H1 (cell line): ENCODE data around the gene STAC2. TPM values are rescaled to one million over a fixed set of nuclear protein-coding genes. Genes with fewer than 3 reads are reported as not detected.

Experiments
- CHD1 ChIP-seq: IDR thresholded peaks from 2 replicates; pipeline ENCODE4 v1.6.1; 2012; ENCODE audit warnings: low read depth, low read length, improper control_type of control experiment
- RAD21 ChIP-seq, 2 experiments: IDR thresholded peaks in 1 of 2; conservative IDR thresholded peaks in 1 of 2; 2 replicates each; pipeline ENCODE4 v1.6.1; 2011; ENCODE audit warnings: low read depth in 2 of 2, low read length in 2 of 2, improper control_type of control experiment in 1 of 2, inconsistent platforms in 1 of 2, mild to moderate bottlenecking in 1 of 2, moderate library complexity in 1 of 2
- SIN3A ChIP-seq, 2 experiments: IDR thresholded peaks in 1 of 2; conservative IDR thresholded peaks in 1 of 2; 2 replicates each; pipeline ENCODE4 v1.6.1; 2011 to 2012; ENCODE audit warnings: low read length in 2 of 2, improper control_type of control experiment in 1 of 2, low read depth in 1 of 2, mild to moderate bottlenecking in 1 of 2
- SIRT6 ChIP-seq: IDR thresholded peaks from one replicate; pipeline ENCODE4 v1.7.1; 2012; ENCODE audit warnings: low read length, inconsistent platforms
- TAF7 ChIP-seq: optimal IDR thresholded peaks from 2 replicates; pipeline ENCODE3; 2011; ENCODE audit warnings: low read depth, mild to moderate bottlenecking, inconsistent platforms, low read length, moderate library complexity, borderline replicate concordance
- polyA plus RNA-seq, 7 experiments: library from polyadenylated mRNA; depleted of rRNA in 3 of 7; stranded (reverse) in 5 of 7; unstranded in 2 of 7; fragments of >200 nt in 5 of 7; fragments of 200-250 nt in 2 of 7; gene quantifications; 1 replicate in 5 of 7; 2 replicates in 1 of 7; 4 replicates in 1 of 7; pipeline versions ENCODE4 v1.2.1 to v1.2.3, GENCODE V29; 2011 to 2013; ENCODE audit warnings: missing spikeins in 2 of 7, mixed read lengths in 2 of 7
- total RNA-seq: library from RNA; stranded (reverse); fragmentation: NEBNext Ultra II Directional; extraction: Animal tissue kit (Norgen Biotek cat#: 25700); gene quantifications from 2 replicates; pipeline ENCODE4 v1.2.1, GENCODE V29; 2021

Gene STAC2
- total and polyA plus RNA-seq, 2 of the 8 experiments (the other 6 are each of a cell fraction or from before 2014, with no cell fraction given): 1.5 to 6.0 TPM

- TF ChIP-seq CHD1 (no peak), RAD21 (IDR thresholded peaks at IDR 0.05 in 1 of 2, conservative IDR thresholded peaks at IDR 0.05 in 1 of 2; ENCODE audit: low read depth in 2 of 2, low read length in 2 of 2) (no peak), SIN3A (conservative IDR thresholded peaks at IDR 0.05 in 1 of 2, IDR thresholded peaks at IDR 0.05 in 1 of 2; ENCODE audit: low read depth in 1 of 2, low read length in 2 of 2) (no peak), TAF7 (no peak), SIRT6 (no peak)
Observed at GRCh38 chr17:39240631-39241030, 14.9 kb upstream of the STAC2 start (continued).
